Fibroblast of villous mesenchyme (primary cell): ENCODE measurements around the gene CCDC9. TPM values are rescaled to one million over a fixed set of nuclear protein-coding genes. Genes with fewer than 3 reads are reported as not detected.
"Not testable (repeated sequence)": the region's sequence is repeated elsewhere in the genome, so short reads cannot be mapped to it uniquely, and the experiment has no call there.

Experiments used
- DNase-seq: peaks from one replicate; pipeline ENCODE4 v3.0.0-alpha.2; 2010; ENCODE audit warnings: low read depth
- H3K4me3 ChIP-seq: 2 replicates; pipeline ENCODE4 v1.5.1; 2011; ENCODE audit warnings: low read depth, mild to moderate bottlenecking, low read length
- CTCF ChIP-seq: IDR thresholded peaks from 2 replicates; pipeline ENCODE4 v1.5.1; 2012; ENCODE audit warnings: low read depth, mild to moderate bottlenecking, low read length; ENCODE audit not compliant: insufficient read depth
- total RNA-seq: library from RNA; depleted of rRNA; stranded (reverse); fragments of >200 nt; gene quantifications from 2 replicates; pipeline ENCODE4 v1.2.3, GENCODE V29; 2012

Gene CCDC9
- total RNA-seq, 1 donor: 7.3 TPM

- no peak for TF ChIP-seq CTCF
- DNase-seq: no peak
- H3K4me3 ChIP-seq: peak overlapping the region; percentile 63
These were observed 13.0 kb upstream of the CCDC9 start for GRCh38 chr19:47243364-47243775.

DNA sequence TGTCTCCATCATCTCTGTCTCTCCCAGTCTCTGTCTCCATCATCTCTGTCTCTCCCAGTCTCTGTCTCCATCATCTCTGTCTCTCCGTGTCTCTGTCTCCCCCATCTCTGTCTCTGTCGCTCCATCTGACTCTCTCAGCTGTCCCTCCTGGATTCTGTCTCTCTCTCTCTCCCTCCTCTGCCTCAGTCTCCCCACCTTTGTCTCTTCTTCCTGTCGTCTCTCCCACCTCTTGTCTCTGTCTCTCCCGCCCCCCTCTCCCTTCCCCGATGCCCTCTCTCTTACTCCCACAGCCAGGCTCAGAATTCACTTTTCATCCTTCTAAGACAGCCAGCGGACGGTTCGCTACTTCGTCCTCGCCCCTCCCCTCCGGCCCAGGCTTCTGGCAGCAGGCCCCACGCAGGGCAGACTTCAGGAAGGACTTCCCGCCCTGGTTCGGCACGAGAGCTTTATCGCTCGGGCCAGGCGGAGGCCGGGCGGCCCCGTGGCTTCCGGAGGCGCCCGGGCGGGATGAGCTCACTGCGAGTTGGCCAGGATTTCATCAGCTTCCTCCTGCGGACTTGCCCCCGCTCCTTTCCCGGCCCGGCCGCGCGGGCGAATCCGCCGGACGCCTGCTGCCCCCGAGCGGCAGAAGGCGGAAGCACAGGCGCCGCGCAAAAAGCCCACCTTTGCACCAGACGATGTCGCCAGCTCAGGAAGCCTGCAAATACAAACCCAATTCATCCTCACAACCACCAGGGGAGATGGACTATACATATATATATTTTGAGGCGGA, 12.4 kb upstream of the CCDC9 start:
- DNase-seq: peak; percentile 97
- peak; percentile 91 for TF ChIP-seq CTCF
- peak overlapping the region; percentile 63 for H3K4me3 ChIP-seq

DNA sequence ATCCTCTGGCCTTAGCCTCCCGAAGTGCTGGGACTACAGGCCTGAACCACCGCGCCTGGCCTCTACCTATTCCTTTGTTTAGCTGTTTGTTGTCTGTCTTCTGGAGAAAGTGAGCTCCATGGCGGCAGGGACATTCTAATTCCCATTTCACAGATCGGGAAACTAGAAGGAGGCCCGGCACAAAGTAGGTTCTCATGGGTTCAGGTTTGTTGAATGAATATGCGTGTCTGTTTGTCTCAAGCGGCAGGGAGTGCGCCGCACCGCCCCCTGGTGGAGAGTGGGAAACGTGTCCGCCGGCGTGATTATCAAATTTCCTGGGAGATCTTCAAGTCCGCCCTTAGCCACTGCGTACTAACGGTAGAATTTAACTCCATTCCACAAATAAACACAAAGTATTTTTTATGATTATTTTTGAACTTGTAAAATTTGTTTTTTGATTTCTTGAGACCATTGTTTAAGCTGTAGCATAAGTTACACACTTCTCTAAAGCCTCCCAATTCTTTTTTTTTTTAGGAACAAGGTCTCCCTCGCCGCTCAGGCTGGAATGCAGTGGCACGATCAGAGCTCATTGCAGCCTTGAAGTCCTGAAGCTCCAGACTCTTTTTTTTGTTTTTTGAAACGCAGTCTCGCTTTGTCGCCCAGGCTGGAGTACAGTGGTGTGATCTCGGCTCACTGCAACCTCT, 8.9 kb upstream of the CCDC9 start:
- TF ChIP-seq CTCF: peak; percentile 92
- no peak overlapping the region for H3K4me3 ChIP-seq
- peak; percentile 84 for DNase-seq

- not testable (repeated sequence) for DNase-seq, H3K4me3 ChIP-seq
These were observed 3.3 kb upstream of the CCDC9 start for GRCh38 chr19:47253016-47253415.

DNA sequence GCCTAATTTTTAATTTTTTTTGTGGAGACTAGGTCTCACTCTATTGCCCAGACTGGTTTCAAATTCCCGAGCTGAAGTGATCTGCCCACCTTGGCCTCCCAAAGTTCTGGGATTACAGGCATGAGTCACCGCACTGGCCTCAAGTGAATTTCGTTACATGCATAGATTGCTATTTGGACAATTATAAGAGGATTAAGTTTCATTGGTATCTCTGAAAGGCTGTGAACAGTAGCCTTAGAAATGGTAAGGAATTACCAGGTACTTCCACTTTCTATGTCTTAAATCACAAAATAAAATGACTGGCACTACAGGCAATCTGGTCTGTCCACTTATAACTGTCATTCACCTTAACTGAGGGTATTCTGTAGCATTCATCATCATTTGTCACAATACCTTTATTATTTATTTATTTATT, 2.9 kb upstream of the CCDC9 start:
- no peak for TF ChIP-seq CTCF
- no peak overlapping the region for H3K4me3 ChIP-seq
- DNase-seq: peak; percentile 68

DNA sequence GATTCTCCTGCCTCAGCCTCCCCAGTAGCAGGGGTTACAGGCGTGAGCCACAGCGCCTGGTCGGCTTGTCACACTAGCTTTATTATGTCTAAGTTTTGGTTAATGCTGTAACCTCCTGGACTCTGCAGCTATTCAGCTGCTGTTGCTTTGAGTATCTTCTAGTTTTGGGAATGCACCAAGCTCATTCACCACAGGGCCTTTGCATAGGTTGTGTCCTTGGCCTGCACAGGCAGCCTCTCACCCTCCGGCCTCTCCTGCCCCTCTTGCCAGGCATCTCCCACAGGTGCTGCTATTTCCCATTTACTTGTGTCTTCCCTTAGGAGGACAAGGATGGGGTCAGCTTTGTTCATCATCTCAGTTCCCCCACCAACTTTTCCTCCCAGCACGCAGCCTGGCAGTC, 2.4 kb upstream of the CCDC9 start:
- TF ChIP-seq CTCF: no peak
- H3K4me3 ChIP-seq: no peak overlapping the region
- no peak for DNase-seq

DNA sequence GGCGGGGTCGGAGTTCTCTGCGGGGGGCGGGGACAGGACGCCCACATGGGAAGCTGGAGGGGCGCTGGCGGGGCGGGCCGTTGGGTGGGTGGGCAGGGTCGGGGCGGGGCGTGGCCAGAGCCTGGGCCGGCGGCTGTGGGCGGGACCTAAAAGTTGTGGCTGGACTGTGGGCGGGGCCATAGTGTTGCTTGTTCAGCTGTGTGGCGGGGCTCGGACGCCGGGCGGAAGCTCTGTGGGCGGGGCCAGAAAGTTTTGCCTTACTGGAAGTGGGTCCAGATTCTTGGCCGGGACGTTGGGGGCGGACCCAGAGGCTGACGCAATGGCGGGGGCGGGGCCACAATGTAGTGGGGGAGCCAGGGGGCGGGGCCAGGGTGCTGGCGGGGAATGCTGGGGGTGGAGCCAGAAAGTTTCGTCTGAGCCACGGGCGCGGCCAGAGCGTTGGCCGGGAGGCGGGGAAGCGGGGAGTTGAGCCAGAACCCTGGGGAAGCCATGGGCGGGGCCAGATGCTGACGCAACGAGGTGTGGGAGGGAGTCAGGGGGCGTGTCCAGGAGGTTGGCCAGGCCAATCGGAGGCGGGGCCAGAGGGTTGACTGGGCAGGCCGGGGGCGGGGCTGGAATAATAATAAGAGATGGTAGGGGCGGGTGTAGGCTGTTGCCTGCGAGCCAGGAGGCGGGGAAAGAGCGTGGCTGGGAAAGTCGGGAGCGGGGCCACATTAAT, 527 bp downstream of the CCDC9 start:
- no peak for TF ChIP-seq CTCF
- peak overlapping the region; percentile 68 for H3K4me3 ChIP-seq

More for the DNA sequence above, 527 bp downstream of the CCDC9 start:
- DNase-seq: peak; percentile 100
